Measurements from ENCODE around the gene MBD5.

MBD5 gene

DNA sequence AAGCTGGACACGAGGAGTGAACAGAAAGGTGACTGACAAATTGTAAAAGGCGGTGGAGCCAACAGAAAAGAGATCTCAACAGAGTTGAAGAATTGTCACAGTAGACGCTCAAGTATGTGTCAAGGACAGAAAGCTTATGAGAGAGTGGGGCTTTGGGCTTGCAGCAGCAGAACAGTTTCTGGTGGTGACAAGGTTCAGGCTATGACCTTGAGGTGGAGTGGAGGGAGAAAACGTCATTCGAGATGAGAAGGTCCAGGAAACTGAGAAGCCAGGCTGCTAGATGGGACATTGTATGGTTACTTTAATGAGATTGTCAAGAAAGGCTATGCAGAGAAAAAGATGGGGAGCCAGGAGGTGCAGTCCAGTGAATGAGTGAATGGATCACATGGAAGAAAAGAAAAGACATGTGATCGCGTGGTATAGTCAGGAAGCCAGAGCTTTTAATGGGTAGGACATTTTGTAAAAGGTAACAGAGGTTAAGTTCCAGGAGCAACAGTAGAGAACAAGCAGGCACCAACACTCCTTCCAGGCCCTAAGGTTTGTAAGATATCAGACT lies 532.5 kb downstream of the MBD5 start:
- DNase-seq, result no peak

DNA sequence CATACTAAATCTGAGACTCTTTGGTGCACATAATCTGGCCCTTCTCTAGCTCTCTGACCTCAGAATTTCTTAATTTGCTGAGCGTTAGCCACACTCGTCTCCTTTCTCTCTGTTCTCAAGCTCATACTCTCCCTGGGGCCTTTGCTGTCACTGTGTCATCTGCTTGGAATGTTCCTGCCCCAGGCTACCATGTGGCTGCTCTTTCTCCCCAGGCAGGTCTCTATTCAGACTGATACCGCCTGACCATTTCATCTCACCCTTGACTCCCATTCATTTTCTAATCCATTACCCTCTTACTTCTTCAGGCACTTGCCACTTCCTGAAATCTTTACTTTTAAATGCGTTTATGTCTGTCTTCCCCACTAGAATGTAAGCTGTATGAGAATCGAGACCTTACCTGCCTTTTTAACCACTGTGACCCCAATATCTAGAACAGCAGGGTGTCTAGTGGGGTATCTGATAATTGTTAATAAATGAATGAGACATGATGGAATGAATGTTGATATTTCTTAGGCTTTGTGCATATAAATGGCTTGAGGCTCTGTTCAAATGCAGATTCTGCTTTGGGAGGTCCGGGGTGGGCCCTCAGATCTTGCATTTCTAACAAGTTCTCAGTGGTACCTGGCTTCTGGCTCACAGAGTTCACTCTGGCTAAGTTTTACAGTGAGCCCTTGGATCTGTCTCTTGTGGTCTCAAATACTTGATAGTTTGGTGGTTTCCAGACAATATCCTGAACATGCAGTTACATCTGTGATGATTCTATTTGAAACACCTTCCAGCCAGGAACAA lies 533.8 kb downstream of the MBD5 start:
- DNase-seq, result no peak

DNA sequence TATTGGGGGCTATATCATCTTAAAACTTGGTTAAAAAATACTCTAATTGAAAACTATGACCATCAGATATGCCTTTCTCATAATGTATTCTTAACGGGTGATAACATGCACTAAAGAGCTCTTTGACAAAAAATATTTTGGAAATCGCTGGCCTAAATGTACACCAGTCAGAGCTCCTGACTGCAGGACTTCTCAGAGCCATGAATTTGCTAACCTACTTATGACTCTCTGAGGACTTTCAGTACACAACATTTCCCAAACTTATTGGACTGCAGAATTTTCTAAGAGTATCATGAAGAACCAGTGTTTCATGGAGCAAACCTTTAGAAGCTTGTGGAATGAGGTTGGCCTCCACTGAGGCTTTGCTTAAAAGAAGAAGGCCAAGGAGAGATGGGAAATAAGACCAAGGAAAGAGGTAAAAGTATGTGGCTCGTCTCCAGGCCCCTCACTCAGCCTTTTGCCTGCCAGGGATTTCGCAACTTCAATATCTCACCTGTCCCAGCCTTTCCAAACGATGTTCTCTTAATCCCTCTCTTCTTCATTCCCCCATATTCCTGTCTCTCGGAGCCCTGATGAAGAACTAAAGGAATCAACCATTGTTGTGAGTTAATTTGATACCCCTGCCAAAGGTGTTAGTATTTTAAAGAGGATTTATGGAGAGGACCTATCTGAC lies 534.9 kb downstream of the MBD5 start:
- no peak for DNase-seq

DNA sequence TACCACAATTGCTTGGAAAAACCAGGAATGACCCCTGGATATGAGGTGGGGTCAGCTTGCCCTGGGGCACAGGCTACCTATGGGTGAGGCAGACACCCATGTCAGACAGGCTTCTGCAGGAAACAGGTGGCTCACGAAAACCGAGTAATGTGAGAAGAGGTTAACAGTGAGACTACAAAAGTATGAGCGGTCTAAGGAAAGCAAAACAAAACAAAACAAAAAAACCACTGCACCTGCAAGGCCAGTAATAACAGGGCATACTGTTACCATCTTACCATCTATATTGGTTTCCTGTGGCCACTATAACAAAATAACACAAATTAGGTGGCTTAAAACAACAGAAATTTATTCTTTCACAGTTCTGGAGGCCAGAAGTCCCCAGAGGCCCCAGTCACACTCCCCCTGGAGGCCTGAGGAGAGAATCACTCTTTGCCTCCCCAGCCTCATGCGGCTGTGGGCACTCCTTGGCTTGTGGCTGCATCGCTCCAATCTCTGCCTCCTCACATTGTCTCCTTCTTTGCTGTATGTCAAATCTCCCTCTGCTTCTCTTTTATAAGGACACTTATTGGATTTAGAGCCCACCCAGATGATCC lies 537.0 kb downstream of the MBD5 start:
- no peak for DNase-seq

DNA sequence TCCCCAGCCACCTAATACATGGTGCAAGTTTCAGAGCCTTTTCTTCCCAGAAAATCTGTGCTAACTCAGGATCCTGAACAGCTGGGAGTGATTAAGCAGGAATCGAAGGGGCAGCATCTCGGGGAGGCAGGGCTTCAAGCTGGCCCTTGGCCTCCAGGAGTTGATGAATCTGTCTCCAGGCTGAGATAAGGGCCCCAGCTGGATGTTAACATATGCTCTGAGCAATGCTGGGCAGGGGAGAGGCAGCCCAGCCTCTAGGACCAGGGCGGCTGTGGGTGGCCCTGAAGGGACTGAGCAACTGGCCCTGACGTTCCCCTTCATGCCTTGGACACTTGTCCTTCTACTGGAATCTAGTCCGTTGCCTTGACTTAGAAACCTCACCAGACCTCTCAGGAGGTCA lies 539.6 kb downstream of the MBD5 start:
- DNase-seq, result no peak

DNA sequence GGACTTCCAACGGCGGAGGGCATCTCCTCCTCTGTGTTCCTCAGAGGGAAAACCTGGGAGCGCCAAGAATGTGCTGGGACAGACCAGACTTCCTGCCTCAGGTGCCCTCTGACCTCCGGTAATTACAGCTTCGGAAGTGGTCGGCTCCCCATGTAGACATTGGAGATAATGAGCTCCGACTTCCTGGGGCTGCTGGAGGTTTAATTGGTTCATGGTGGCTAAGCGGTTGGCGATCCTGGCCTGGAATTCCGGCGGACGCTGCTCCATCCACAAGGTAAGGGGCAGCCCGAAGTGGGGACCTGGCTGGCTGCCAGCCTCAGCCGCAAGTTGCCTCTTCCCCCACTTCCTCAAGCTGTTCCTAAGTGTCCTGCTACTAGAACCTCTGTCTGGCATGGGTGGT lies 540.5 kb downstream of the MBD5 start:
- DNase-seq, result no peak

DNA sequence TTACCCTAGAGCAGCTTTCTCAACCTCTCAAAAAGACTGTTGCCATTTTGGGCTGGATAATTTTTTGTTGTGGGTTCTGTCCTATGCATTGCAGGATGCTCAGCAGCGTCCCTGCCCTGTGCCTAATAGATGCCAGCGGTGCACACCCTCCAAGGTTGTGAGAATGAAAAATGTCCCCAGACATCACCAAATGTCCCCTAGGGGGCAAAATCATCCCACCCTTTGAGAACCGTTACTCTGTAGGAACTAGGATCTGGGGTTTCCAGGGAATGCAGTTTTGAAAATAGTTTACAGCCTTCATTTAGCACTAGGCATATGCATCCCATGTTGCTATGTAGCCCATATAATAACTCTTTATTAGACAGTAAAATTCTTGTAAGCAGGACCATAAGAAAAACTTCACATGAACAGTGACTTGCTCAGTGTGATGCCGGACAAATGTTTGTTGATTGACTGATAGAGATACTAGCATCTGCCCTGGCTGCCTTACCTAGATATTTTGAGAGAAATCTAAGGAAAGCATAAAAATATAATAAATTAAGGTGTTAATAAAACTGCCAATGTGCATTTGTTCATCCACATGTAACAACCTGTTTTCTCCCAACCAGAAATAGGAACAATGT lies 544.5 kb downstream of the MBD5 start:
- peak in 1 of 2 experiments; percentile 8 for DNase-seq
